K562 (cell line): Measurements from ENCODE around the gene ZNF747. TPM values are rescaled to one million over a fixed set of nuclear protein-coding genes. Genes with fewer than 3 reads are reported as not detected.

Source experiments
- ATAC-seq: fragments of 200-7000 bp; cut with Tn5 transposase; 3 replicates; pipeline ENCODE4 v1.9.1; 2020; ENCODE audit warnings: moderate library complexity
- BruUV-seq: library from RNA; stranded (reverse); fragments of 400-500 nt; replicated peaks from 2 replicates; lab custom pipeline; 2021; lab: Mats Ljungman, UMichigan
- CTCF ChIA-PET: fragments of 300-600 bp; formaldehyde crosslinking; extraction: SDS; loops from one replicate; lab custom pipeline; 2021; ENCODE audit warnings: low intra/inter-chr PET ratio; lab: Yijun Ruan, JAX
- POLR2A ChIA-PET: fragments of 300-600, 350-650 bp; sonication (Branson Sonifier 250); formaldehyde crosslinking; extraction: SDS; loops from one replicate; lab custom pipeline; 2021; ENCODE audit warnings: antibody characterized with exemption, inconsistent platforms; lab: Yijun Ruan, JAX
- DNase-seq, 4 experiments: peaks; one replicate each; pipeline versions ENCODE4 v3.0.0 to v3.0.0-alpha.2; 2011 to 2018; ENCODE audit warnings: low spot score in 3 of 4, mixed read lengths in 3 of 4; ENCODE audit errors: extremely low read depth in 1 of 4
- FAIRE-seq: peaks from 2 replicates; lab custom pipeline; 2011; peaks lifted over from hg19 to GRCh38; lab: Jason Lieb, UNC
- H2AFZ ChIP-seq: 2 replicates; pipeline ENCODE4 v1.6.0; 2011; ENCODE audit warnings: low read depth, low read length, control low read depth, inconsistent platforms
- H3K27ac ChIP-seq: fragments of 200-600 bp; 3 replicates; pipeline ENCODE4 v1.8.0; 2011; ENCODE audit warnings: low read depth, mild to moderate bottlenecking, control low read depth, inconsistent platforms, low read length, moderate library complexity, mixed read lengths; ENCODE audit errors: extremely low read depth
- H3K27me3 ChIP-seq, 2 experiments: fragments of 300-600 bp in 1 of 2; 2 replicates in 1 of 2; 3 replicates in 1 of 2; pipeline versions ENCODE4 v1.6.0 to v1.8.0; 2011; ENCODE audit warnings: inconsistent platforms in 2 of 2, low read length in 2 of 2, mild to moderate bottlenecking in 1 of 2, mixed read lengths in 1 of 2, moderate library complexity in 1 of 2; ENCODE audit not compliant: control insufficient read depth in 2 of 2, insufficient read depth in 2 of 2
- H3K36me3 ChIP-seq: fragments of 300-600 bp; 3 replicates; pipeline ENCODE4 v1.8.0; 2011; ENCODE audit warnings: mild to moderate bottlenecking, low read length, inconsistent platforms; ENCODE audit not compliant: control insufficient read depth, insufficient read depth
- H3K4me1 ChIP-seq, 2 experiments: fragments of 200-600 bp in 1 of 2; replicated peaks in 1 of 2; 2 replicates in 1 of 2; 3 replicates in 1 of 2; pipeline versions ENCODE4 v1.5.1 to v1.8.0; 2011; ENCODE audit warnings: inconsistent platforms in 2 of 2, low read length in 2 of 2, mild to moderate bottlenecking in 1 of 2, mixed read lengths in 1 of 2, moderate library complexity in 1 of 2; ENCODE audit not compliant: control insufficient read depth in 2 of 2, insufficient read depth in 2 of 2
- H3K4me2 ChIP-seq: 2 replicates; pipeline ENCODE4 v1.6.1; 2011; ENCODE audit warnings: low read length, control low read depth, inconsistent platforms, mixed read lengths; ENCODE audit not compliant: insufficient read depth
- H3K4me3 ChIP-seq: fragments of 200-600 bp; sonication (generic), shearing (Covaris generic); 2 replicates; pipeline ENCODE4 v1.5.1; 2016; ENCODE audit warnings: control low read depth, inconsistent platforms
- H3K79me2 ChIP-seq: fragments of 200-600 bp; 3 replicates; pipeline ENCODE4 v1.8.0; 2011; ENCODE audit warnings: low read length, inconsistent platforms; ENCODE audit not compliant: control insufficient read depth, insufficient read depth
- H3K9ac ChIP-seq, 2 experiments: 2 replicates each; pipeline versions ENCODE4 v1.6.0 to v1.6.1; 2011; ENCODE audit warnings: low read depth in 2 of 2, low read length in 2 of 2, control low read depth in 1 of 2, inconsistent platforms in 1 of 2, mild to moderate bottlenecking in 1 of 2, mixed read lengths in 1 of 2; ENCODE audit not compliant: insufficient read depth in 1 of 2
- H3K9me1 ChIP-seq: one replicate; pipeline ENCODE4 v1.6.0; 2011; ENCODE audit warnings: inconsistent platforms, mild to moderate bottlenecking, low read length, moderate library complexity; ENCODE audit not compliant: control insufficient read depth, insufficient read depth
- H3K9me3 ChIP-seq: replicated peaks from 2 replicates; pipeline ENCODE4 v1.5.1; 2011; ENCODE audit warnings: low read depth, low read length, inconsistent platforms; ENCODE audit not compliant: control insufficient read depth, insufficient read depth
- H4K20me1 ChIP-seq: replicated peaks from 2 replicates; pipeline ENCODE4 v1.6.1; 2011; ENCODE audit warnings: low read length, inconsistent platforms, mixed read lengths; ENCODE audit not compliant: control insufficient read depth, insufficient read depth
- KDM1A ChIP-seq, 2 experiments: fragments of 450-650 bp; IDR thresholded peaks; 2 replicates each; pipeline ENCODE4 v1.6.1; 2016; ENCODE audit warnings: mild to moderate bottlenecking in 2 of 2
- NR2C1 ChIP-seq, 2 experiments: fragments of 450-650 bp; IDR thresholded peaks; 2 replicates each; pipeline ENCODE4 v1.6.1; 2017; ENCODE audit warnings: mild to moderate bottlenecking in 2 of 2, antibody characterized with exemption in 1 of 2, inconsistent platforms in 1 of 2, missing compliant biosample characterization in 1 of 2, missing genetic modification characterization in 1 of 2
- POLR2AphosphoS2 ChIP-seq: IDR thresholded peaks from 2 replicates; pipeline ENCODE4 v1.6.1; 2012; ENCODE audit warnings: low read length, improper control_type of control experiment
- ZFX ChIP-seq: sonication (generic); formaldehyde crosslinking; IDR thresholded peaks from 2 replicates; pipeline ENCODE4 v1.8.0; 2022; ENCODE audit warnings: mild to moderate bottlenecking, missing genetic modification reagents, moderate library complexity
- WGBS: fragments of 100-300 bp; shearing (Covaris generic); methylation state at CpG from one replicate; pipeline ENCODE4 v1.1.6; 2016; ENCODE audit warnings: low coverage, mixed read lengths; ENCODE audit not compliant: insufficient coverage; ENCODE audit errors: missing lambda C conversion rate; 5-methylcytosine and 5-hydroxymethylcytosine counted together
- in situ Hi-C: fragments of 300-500 bp; cut with MboI; formaldehyde crosslinking; loops from 4 replicates; pipeline ENCODE4 v1.15.0; 2018; ENCODE audit warnings: inconsistent platforms, mixed read lengths
- intact Hi-C: fragments of 100-400 bp; cut with micrococcal nuclease; formaldehyde crosslinking; loops from 2 replicates; pipeline ENCODE4 v1.14.2; 2022
- polyA plus RNA-seq, 8 experiments: library from polyadenylated mRNA; depleted of rRNA in 4 of 8; stranded (reverse) in 5 of 8; unstranded in 3 of 8; fragments of >200 nt; fragmentation: Nextera tagmentation in 2 of 8; fragmentation: Illumina TruSeq in 1 of 8; extraction: Ambion mirVana in 2 of 8; extraction: Trizol in 1 of 8; gene quantifications; 2 replicates each; pipeline versions ENCODE4 v1.2.1 to v1.2.3, GENCODE V29; 2011 to 2014; ENCODE audit warnings: inconsistent platforms in 1 of 8, missing spikeins in 1 of 8
- total RNA-seq, 7 experiments: library from RNA; depleted of rRNA in 6 of 7; stranded (reverse); fragments of >200 nt in 6 of 7; fragmentation: Illumina TruSeq in 2 of 7; extraction: Trizol in 2 of 7; gene quantifications; 2 replicates each; pipeline versions ENCODE4 v1.2.1 to v1.2.3, GENCODE V29; 2011 to 2021; ENCODE audit warnings: low replicate concordance in 1 of 7
- TF ChIP-seq, protein P1 (sequence below): sonication (generic); formaldehyde crosslinking; IDR thresholded peaks from 2 replicates; pipeline ENCODE4 v1.8.0; 2022; ENCODE audit warnings: missing genetic modification reagents, mild to moderate bottlenecking, borderline replicate concordance

Gene ZNF747
- total and polyA plus RNA-seq, 9 of the 15 experiments (the other 6 are each of a cell fraction or from before 2014, with no cell fraction given), result 0.14 to 3.3 (median 1.5) TPM

DNA sequence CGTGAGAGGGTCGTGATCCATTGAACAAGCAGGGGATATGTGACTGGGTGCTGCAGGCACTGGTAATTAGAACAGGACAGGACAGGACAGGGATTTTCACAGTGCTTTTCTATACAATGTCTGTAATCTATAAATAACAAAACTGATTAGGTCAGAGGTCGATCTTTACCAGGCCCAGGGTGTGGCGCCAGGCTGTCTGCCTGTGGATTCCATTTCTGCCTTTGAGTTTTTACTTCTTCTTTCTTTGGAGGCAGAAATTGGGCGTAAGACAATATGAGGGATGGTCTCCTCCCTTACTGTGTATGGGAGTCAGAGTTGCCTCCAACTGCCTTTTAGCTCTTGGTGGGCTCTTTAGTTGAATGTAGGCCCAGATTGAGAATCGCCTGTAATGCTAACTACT lies 25.0 kb upstream of the ZNF747 start:
- POLR2A ChIA-PET, result interaction anchor here (0.5 to 2.9 kb wide), 4 partner anchors 11 to 900 kb away, joined by 3 to 27 read pairs (median 3); partner anchors contain the start of gene ZNF688
- Histone ChIP-seq H2AFZ (peak overlapping the region; percentile 89; the same call in 1 of the 2 replicates), H3K4me1 (peaks cover 13 to 54% of the 10 kb centered on the region in 2 experiments; a peak in 4 of 5 replicates), H4K20me1 (no peaks in the 10 kb centered on the region), H3K4me3 (no peak overlapping the region), H3K79me2 (peaks cover 21% of the 10 kb centered on the region), H3K36me3 (peaks cover 17% of the 10 kb centered on the region; the same call in 1 of the 3 replicates), H3K9ac (no peak overlapping the region; a peak in 2 of 4 replicates)
- in situ Hi-C loops, result no loop called here
- no peak for FAIRE-seq
- no peak for ATAC-seq
- DNase-seq, result no peak
- TF ChIP-seq, protein P1, sequence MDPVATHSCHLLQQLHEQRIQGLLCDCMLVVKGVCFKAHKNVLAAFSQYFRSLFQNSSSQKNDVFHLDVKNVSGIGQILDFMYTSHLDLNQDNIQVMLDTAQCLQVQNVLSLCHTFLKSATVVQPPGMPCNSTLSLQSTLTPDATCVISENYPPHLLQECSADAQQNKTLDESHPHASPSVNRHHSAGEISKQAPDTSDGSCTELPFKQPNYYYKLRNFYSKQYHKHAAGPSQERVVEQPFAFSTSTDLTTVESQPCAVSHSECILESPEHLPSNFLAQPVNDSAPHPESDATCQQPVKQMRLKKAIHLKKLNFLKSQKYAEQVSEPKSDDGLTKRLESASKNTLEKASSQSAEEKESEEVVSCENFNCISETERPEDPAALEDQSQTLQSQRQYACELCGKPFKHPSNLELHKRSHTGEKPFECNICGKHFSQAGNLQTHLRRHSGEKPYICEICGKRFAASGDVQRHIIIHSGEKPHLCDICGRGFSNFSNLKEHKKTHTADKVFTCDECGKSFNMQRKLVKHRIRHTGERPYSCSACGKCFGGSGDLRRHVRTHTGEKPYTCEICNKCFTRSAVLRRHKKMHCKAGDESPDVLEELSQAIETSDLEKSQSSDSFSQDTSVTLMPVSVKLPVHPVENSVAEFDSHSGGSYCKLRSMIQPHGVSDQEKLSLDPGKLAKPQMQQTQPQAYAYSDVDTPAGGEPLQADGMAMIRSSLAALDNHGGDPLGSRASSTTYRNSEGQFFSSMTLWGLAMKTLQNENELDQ (CRISPR knock-in tag), result no peak
- TF ChIP-seq POLR2AphosphoS2, result no peak
- no peak; the same call in 1 of the 2 replicates for TF ChIP-seq NR2C1 (IDR thresholded peaks at IDR 0.05)
- TF ChIP-seq NR2C1 (tag; IDR thresholded peaks at IDR 0.05), result peak; percentile 43
- peak in 1 of 2 experiments; percentile 43; a peak in 1 of 4 replicates for TF ChIP-seq KDM1A (IDR thresholded peaks at IDR 0.05)
- TF ChIP-seq ZFX (CRISPR knock-in tag), result peak; percentile 17; the same call in 1 of the 2 replicates
- TF ChIP-seq, all 486 proteins: peak for 3
- H3K9me3 ChIP-seq, result no peaks in the 10 kb centered on the region; the same call in 1 of the 2 replicates
- BruUV-seq, result no TSS peak
- intact Hi-C loops, result no loop called here
- no peak overlapping the region for H3K27ac ChIP-seq
- H3K9me1 ChIP-seq, result no peaks in the 10 kb centered on the region
- H3K4me2 ChIP-seq, result no peak overlapping the region
- WGBS, result 73% methylated on average over 6 of the region's 6 CpGs
- CTCF ChIA-PET, result no interaction called here
- H3K27me3 ChIP-seq, result no peaks in the 10 kb centered on the region
